MM.1S (cell line): ENCODE results near the gene B4GALNT1.

Experiments used
- EZH2 ChIP-seq: fragments of 300-600 bp; sonication (generic); optimal IDR thresholded peaks from 2 replicates; pipeline ENCODE3; 2017; ENCODE audit warnings: low read depth, mild to moderate bottlenecking, antibody characterized with exemption, low read length, mixed read lengths
- TF ChIP-seq, protein P1 (sequence below): fragments of 300-600 bp; sonication (generic); IDR thresholded peaks from 2 replicates; pipeline ENCODE4 v1.5.1; 2016; ENCODE audit warnings: antibody characterized with exemption, low read length, mixed read lengths

- TF ChIP-seq, protein P1, sequence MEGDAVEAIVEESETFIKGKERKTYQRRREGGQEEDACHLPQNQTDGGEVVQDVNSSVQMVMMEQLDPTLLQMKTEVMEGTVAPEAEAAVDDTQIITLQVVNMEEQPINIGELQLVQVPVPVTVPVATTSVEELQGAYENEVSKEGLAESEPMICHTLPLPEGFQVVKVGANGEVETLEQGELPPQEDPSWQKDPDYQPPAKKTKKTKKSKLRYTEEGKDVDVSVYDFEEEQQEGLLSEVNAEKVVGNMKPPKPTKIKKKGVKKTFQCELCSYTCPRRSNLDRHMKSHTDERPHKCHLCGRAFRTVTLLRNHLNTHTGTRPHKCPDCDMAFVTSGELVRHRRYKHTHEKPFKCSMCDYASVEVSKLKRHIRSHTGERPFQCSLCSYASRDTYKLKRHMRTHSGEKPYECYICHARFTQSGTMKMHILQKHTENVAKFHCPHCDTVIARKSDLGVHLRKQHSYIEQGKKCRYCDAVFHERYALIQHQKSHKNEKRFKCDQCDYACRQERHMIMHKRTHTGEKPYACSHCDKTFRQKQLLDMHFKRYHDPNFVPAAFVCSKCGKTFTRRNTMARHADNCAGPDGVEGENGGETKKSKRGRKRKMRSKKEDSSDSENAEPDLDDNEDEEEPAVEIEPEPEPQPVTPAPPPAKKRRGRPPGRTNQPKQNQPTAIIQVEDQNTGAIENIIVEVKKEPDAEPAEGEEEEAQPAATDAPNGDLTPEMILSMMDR: no peak
- TF ChIP-seq EZH2: no peak
Observed at GRCh38 chr12:57611827-57612710, 20.9 kb downstream of the B4GALNT1 start.
